NCI-H1048 (cell line): ENCODE data around the gene KRTAP5-5.
"Not testable (repeated sequence)": the region's sequence is repeated elsewhere in the genome, so short reads cannot be mapped to it uniquely, and the experiment has no call there.

Experiments
- DNase-seq: peaks from one replicate; lab custom pipeline; 2025; lab: John Stamatoyannopoulos, UW

Gene KRTAP5-5

DNA sequence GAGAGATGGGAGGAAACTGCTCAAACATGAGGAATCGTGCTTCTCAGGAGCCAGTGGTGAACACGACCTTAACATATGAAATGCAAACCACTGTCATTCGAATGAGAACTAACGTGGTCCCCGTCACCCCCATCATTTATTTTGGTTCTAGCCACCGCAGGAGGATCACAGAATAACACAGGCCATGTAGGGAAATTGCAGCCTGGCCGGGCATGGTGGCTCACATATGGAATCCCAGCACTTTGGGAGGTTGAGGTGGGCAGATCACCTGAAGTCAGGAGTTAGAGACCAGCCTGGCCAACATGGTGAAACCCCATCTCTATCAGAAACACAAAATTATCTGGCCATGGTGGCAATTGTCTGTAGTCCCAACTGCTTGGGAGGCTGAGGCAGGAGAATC, 27.1 kb downstream of the KRTAP5-5 start:
- DNase-seq = no peak

DNA sequence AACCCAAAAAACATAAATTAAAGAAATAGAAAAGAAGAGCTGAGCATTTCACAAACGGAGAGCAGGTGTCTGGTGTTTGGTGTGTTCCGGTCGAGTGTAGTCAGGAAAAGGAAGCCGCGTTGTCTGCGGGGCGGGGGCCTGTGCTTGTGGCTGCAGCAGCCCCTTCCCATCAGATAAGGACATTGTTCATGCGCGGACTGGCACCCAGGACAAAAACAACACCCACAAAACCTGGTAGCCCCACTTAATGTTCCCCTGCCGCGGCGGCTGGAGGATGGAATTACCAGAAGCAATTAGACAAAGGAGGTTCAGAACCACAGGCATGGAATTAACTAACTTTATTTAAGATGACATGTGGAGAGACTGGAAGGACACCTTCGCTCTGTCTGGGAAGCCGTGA, 29.9 kb downstream of the KRTAP5-5 start:
- DNase-seq = no peak

DNA sequence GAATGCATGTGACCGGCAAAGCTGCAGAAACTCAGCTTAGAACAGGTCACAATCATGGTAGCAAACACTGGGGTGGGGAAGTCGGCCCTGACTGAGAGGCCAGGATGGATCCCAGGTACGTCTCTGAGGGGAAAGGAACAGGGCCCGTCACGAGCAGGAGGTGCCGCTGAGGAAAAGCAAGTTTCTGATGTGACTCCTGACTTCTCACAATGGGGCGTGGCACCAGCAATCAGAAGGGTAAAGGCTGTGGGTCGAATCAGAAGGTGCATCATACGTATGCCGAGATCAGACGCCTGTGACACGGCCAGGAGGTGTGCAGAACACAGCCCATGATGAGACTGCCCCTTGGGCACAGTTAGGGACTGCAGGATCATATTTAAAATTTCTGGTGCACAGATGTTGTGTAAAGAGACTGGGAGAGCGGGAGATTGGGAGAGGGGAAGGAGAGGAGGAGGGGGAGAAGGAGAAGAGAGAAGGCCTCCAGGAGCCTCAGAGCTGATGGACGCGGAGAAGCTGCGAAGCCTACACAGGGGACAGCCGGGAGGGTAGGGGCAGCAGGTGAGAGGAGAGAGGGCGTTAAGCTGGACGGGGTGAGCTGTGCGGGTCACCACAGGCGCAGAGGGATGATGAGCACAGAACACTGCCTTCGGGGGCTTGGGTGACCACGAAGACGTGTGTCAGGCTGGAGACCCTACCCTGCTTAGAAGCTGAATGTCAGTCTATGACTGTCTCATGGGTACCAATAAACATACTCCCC, 30.7 kb downstream of the KRTAP5-5 start:
- no peak for DNase-seq

DNA sequence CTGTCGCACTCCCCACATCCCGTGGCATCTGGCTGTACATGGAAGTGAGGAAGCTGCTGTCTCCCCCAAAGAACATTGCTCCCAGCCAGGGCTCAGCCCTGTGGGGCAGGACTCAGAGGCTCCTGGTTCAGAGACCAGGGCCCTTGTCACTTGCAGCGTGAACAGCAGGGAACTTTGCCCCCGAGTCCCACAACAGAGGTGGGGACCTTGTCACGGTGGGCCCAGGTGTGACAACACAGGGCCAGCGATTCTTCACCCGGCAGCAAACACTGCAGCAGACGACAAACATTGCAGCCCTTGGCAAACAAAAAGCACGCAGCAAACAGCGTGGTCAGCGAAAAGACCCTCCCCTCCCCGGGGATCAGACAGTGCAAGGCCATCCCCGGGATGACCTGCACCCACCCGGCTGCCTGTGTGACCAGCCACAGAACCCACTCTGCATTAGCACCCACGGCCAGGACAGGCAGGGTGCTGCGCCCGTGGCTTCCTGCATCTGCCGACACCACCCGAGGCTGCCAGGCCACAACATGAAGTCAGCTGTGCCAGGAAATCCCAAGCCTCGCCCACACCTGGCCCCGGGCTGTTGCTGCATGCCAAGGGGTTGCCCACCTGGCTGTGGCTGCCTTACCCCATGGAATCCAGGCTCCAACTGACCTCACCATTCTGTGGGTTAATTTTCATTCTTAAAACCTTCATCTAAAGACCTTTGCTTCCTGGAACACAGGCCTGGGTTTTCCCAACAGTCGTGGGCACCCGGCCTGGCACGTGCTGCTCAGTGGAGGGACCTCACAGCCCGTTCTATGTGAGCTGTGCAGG, 32.1 kb downstream of the KRTAP5-5 start:
- DNase-seq = not testable (repeated sequence)

DNA sequence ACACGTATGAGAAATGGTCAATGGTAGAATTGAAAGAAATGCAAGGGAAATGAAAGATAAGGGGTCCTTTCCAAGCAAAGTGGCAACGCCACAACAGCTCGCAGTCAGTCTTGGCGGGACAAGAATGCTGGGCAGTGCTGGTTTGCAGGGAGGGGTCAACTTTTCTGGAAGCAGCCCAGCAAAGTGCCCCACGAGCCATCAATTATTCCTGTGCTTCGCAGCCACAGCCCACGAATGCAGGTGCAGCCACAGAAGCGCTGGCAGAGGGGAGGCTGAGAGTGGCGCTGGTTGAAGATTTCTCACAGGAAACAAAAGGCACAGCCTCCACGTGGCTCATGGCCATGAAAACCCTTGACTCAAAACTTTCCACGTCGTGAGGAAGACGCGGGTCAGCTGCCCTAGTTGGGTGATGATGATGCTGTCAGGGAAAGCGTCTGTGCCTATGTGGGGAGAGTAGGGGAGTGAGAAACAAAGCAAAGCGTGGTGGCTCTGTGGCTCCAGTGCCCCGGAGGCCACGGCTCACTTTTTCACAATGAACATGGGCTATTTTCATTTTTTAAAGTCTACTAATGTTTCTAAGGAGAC, 33.2 kb downstream of the KRTAP5-5 start:
- DNase-seq = not testable (repeated sequence)

DNA sequence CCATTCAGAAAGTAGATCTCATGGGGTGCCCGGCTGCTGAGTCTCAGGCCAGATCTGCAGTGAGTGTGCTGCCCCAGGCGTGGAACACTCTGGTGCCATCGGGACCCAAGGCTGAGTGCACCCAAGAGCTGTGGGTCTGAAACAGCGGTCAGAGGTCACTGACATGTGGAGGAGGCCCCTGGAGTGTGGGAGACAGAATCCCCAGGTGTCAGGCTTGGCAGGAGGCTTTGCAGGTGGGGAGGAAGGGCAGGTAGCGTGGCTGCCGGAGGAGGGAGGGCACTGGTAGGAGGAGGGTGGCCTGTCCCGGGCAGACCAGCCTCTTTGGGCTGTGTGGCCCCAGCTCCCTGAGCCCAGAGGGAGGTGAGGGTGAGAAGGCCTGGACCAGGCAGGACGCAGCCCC, 35.7 kb downstream of the KRTAP5-5 start:
- DNase-seq = no peak

DNA sequence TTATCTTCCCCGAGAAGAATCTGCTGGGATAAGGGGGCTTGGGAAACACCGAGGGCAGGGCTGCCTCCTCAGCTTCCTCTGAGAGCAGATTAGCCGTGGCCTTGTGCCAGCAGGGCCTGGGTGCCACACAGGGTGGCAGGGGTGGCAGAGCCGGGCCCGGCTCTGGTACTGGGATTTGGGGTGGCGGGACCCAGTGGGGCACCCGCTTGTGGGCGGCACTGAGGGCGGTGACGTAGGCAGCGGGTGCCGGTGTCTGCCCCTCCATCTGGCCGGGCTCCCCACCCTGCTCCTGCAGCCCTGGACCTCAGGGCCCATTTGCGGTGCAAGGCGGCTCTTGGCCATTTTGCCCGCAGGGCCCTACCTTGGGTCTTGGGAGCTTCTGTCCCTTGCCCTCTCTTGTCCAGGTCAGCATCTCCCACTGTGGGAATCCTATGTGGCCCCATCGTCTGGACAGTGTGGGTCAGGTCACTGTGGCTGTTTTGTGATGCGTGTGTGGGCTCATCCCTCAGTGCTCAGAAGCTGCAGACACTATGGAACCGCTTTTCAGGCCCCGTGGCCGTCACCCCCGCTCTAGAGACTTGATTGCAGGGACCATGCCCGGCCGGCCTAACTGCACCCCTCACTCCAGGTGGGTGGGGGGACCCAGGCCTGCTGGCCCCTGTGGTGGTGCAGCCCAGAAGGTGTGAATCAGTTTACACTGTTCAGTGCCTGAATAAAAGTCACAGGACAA, 37.7 kb downstream of the KRTAP5-5 start:
- no peak for DNase-seq

DNA sequence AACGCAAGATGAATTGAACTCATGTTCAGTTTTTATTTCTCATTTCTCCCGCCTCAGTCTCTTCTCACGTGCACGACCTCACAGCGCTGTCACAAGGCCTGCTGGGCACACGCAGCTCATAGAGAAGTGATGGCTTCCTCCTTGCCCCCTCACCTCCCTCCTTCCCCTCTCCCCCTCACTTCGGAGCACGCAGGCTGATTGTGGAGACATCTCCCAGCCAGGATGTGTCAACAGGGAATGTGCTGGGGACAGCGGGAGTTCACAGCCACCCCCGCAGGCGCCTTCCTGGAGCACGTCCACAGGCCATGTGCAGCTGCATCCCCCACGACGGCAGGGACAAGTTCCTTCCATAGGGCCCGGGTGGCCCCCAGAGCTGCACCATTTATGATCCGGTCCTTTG, 38.3 kb downstream of the KRTAP5-5 start:
- no peak for DNase-seq

DNA sequence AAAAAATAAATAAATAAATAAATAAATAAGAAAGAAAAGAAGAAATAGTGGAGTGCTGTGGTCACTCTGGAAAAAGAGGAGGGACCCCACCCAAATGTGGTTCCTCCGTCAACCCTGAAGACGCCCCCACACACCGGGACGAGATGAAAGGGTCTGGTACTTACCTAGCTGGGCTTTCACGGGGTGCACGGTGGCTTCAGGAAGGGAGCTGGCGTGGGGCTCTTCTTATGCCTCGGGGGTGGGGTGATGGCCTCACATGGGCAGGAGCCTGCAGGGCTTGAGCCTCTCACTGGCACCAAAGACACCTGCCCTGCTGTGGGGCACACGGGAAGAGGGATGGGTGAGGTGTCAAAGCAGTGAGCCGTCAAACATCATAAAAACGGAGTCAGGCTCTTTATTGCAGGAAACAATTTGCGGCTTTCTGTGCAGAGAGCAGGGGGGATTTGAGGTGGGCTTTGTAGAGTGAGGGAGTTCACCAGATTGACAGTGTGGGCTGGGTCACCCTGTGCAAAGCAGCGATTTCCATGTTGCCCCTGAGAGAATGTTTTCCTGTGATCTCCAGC, 39.4 kb downstream of the KRTAP5-5 start:
- DNase-seq = no peak

DNA sequence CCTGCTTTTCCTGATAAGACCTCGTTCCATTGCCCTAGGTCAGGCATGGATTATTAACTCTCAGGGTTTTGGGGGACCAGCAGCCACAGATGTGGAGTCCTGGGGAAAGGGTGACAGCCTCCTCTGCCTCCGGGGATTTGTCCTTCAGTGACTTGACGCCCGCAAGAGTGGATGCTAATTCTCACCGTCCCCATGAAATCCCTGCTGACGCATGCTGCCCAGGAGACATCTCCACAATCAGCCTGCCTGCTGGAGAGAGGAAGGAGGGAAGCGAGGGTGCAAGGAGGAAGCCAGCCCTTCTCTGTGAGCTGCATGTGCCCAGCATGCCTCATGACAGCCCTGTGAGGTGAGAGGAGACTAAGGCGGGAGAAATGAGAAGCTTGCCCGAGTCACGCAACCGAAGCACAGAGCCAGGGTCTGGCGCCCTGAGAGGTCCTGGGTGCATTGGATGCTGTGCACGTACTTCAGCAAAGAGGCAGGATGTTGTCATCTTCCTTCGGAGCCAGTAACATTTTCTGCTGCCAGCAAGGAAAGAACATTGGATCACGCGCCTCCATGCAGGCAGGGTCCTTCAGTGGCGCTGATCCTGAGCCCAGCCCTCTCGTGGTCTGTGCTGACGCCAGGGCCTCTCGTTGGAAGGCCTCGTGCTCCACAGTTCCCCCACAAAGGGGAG, 40.1 kb downstream of the KRTAP5-5 start:
- DNase-seq = no peak

DNA sequence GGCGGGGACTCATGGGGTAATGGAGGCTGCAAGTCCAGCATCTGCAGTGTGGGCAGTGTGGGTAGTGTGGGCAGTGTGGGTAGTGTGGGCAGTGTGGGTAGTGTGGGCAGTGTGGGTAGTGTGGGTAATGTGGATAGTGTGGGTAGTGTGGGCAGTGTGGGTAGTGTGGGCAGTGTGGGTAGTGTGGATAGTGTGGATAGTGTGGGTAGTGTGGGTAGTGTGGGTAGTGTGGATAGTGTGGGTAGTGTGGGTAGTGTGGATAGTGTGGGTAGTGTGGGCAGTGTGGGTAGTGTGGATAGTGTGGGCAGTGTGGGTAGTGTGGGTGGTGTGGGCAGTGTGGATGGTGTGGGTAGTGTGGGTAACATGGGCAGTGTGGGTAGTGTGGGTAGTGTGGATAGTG, 40.9 kb downstream of the KRTAP5-5 start:
- not testable (repeated sequence) for DNase-seq

DNA sequence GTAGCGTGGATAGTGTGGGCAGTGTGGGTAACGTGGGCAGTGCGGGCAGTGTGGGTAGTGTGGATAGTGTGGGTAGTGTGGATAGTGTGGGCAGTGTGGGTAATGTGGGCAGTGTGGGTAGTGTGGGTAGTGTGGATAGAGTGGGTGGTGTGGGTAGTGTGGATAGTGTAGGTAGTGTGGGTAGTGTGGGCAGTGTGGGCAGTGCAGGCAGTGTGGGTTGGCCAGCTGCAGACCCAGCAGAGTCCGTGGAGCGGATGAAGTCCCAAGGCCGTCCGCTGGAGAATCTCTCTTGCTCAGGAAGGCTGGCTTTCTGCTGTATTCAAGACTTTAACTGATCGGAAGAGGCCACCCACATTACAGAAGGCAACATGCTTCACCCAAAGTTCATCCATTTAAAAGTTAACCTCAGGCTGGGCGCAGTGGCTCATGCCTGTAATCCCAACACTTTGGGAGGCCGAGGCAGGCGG, 41.4 kb downstream of the KRTAP5-5 start:
- DNase-seq = no peak

DNA sequence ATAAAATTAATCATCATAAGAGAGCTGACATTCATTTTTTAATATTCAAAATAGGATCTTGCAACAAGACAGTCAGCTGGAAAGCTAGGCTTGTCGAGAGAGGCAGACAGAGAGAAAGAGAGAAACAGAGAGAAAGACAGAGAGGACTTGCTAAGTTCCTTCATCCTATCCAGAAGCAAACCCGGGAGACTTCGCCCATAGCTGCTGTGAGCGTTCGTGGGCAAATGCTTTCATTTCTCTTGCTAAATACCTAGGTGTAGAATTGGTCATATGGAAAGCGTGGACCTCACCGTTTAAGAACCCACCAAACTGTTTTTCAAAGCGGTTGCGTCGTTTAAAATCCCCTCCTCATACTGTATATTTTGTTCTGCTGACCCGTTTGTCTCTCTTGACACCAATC, 42.1 kb downstream of the KRTAP5-5 start:
- no peak for DNase-seq

DNA sequence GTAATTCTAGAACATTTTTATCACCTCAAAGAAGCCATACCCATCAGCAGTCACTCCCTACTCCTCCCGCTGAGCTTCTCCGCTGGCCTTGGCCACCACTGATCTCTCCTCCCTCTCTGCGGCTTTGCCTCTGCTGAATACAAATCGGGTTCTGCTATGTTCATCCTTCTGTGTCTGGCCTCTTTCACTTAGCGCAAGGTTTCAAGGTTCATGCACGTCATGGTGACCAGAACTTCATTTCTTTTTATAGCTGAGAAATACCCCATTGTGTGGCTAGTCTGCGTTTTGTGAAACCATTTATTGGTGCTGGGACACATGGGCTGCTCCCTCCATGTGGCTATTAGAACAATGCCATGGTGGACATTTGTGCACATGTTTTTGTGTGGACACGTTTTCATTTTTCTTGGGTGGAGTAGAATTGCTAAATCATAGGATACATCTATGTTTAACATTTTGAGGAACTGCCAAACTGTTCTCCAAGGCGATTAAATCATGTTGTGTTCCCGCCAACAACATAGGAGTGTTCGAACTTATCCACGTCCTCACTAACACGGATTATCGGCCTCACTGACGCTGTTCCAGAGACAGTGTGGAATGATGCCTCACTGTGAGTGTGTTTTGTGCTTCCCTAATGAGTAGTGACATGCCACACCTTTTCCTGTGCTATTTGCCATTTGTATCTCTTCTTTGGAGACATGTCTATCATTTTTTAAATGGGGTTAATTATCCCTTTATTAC, 43.2 kb downstream of the KRTAP5-5 start:
- DNase-seq = no peak

DNA sequence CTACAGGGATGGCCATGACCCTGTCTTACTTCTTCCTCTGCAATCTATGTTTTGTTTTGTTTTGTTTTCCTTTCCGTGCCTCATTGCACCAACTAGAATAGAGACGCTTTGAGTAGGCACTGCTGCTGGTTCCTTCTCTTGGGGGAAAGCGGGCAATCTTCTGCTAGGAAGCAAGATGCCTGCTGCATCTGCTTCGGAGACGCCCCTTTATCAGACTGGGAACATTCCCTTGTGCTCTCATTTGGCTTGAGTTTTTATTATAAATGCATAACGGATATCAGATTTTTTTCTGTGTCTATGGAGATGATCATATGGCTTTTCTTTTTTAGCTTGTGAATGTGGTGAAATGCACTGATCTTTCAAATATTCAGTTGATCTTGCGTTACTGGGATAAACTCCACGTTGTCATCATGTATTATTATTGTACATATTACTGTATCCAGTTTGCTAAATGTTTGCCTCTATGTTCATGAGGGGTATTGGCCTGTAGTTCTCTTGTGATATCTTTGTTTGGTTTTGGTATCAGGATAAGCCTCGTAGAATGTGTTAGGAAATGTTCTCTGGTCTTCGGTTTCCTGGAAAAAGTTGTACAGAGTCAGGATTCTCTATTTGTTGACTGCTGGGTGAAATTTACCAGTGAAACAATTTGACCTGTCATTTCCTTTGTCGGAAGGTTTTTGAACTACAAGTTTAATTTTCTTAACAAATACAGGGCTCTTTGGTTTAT, 44.0 kb downstream of the KRTAP5-5 start:
- DNase-seq = no peak

DNA sequence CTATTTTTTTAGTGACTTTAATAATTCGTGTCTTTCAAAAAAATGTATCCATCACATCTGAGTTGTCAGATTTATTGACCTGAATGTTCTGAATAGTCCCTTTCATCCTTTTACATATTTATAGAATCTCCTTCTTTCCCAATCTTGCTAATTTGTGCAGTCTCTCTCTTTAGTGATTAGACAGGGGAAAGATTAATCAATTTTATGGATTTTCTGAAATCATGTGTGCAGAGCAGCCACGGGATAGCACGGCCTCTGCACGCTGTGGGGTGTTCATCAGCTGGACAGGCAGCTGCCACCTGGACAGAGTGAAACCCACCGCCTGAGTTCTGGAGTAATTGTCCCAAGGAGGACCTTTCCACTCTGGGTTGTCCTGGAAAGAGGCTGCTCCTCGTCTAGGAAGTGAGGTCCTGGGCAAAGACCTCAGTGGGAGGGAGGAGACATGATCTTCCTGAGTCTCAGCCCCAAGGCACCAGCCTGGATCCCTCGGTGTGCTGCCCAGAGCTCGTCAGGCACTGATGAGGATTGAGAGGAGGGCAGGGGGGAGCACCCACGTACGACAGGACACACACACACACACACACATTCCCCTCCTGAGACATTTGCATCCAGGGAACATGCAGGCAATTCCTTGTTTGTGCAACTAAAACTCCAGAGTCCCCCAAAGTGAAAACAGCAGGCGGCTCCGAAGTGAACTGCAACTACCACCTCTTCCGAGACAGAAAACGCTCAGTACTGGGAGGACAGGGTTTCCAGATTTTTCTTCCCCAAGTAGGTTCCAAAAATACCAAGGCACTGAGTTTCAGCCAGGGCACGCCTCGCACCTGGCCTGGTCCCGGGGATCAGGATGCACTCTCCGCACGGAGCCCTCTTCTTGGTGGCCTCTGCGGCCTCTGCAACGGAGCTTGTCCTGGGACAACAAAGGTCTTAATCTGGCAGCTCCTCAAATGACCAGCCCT, 44.9 kb downstream of the KRTAP5-5 start:
- DNase-seq = no peak

DNA sequence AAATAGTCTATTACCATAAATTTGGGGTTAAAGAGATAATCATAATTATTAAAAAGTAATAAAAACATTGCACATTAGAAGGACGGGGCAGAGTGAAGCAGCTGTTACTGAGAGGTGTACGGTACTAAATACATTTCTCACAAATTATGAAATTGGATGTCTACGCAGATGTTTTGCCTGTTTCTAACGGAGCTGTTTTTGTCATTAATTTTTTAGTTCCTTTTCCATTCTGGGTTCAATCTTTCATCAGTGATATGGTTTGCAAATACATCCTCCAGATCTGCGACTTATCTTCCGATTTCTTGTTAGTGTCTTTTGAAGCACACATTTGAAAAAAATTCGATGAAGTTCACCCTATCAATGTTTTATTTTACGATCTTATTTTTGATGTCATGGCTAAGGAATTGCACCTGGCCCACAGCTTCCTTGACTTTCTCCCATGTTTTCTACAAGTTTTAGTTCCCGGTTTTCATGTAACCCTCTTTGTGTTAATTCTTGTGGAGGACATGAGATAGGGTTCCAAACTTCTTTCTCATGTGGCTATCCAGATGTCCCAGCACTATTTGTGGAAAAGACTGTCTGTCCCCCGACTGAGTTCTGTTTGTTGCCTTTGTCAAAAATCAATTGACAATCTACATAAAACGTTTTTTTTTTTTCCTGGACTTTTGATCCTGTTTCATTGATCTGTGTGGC, 46.1 kb downstream of the KRTAP5-5 start:
- no peak for DNase-seq

DNA sequence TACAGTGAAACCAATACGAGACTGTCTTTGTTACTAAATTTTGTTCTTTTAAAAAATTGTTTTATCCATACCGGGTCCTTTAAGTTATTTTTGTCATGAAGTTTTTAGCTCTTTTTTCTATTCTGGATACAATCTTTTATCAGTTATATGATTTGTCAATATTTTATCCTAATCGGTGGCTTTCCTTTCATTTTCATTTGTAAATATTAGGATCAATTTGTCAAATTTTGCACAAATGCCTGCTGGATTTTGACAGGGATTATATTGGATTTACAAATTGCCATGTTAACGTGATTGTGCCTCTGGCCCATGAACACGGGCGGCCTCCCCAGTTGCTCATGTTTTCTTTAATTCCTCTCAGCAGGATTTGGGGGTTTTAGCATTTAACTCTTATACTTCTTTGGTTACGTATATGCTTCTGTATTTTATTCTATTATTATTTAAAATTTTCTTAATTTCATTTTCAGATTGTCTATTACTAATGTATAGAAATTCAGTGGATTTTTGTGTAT, 46.7 kb downstream of the KRTAP5-5 start:
- no peak for DNase-seq
